ENCODE results near the gene FUS.

DNA sequence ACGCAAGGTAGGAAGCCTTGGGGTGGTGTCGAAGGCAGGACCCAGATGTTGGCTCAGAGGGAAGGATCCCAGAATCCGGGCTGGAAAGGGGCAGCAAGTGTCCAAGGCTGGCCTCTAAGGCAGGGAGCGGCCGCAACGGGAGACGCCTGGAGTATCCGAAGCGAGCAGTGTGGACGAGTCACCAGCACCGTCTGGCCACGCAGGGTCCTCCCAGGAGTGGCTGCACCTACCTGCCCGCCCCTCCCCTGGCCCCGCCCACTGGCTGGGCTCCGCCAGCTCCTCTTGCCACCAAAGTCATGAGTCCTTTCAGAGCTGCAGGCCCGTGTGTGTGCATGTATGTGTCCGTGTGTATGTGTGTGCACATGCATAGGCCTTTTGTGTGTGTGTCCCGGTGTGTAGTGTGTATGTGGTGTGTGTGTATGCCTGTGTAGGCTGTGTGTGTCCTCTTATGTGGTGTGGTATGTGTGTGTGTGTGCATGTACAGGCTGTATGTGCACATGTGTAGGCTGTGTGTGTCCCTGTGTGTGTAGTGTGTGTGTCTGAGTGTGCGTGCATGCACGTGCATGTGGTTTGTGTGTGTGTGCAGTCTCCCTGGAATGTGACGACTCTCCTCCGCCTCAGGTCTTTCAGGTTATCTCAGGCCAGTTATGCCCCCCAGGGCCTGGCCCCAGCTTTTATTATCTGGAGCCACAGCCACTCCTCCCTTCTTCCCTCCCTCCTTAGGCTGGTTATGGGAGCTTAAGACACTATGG is 44.2 kb upstream of the FUS start, which contains the start of gene PRSS8:
- TF ChIP-seq ZNF670 (tag by site-specific recombination; IDR thresholded peaks at IDR 0.05; ENCODE audit: low read depth) = no peak
- no peak for TF ChIP-seq ZBTB21 (tag by site-specific recombination; IDR thresholded peaks at IDR 0.05)
- TF ChIP-seq, protein P1, sequence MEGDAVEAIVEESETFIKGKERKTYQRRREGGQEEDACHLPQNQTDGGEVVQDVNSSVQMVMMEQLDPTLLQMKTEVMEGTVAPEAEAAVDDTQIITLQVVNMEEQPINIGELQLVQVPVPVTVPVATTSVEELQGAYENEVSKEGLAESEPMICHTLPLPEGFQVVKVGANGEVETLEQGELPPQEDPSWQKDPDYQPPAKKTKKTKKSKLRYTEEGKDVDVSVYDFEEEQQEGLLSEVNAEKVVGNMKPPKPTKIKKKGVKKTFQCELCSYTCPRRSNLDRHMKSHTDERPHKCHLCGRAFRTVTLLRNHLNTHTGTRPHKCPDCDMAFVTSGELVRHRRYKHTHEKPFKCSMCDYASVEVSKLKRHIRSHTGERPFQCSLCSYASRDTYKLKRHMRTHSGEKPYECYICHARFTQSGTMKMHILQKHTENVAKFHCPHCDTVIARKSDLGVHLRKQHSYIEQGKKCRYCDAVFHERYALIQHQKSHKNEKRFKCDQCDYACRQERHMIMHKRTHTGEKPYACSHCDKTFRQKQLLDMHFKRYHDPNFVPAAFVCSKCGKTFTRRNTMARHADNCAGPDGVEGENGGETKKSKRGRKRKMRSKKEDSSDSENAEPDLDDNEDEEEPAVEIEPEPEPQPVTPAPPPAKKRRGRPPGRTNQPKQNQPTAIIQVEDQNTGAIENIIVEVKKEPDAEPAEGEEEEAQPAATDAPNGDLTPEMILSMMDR (tag by site-specific recombination; IDR thresholded peaks at IDR 0.05) = no peak
- TF ChIP-seq, protein P2, sequence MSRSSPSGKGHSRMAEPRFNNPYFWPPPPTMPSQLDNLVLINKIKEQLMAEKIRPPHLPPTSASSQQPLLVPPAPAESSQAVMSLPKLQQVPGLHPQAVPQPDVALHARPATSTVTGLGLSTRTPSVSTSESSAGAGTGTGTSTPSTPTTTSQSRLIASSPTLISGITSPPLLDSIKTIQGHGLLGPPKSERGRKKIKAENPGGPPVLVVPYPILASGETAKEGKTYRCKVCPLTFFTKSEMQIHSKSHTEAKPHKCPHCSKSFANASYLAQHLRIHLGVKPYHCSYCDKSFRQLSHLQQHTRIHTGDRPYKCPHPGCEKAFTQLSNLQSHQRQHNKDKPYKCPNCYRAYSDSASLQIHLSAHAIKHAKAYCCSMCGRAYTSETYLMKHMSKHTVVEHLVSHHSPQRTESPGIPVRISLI (tag by site-specific recombination; IDR thresholded peaks at IDR 0.05) = no peak
- no peak for TF ChIP-seq ZNF792 (tag by site-specific recombination; IDR thresholded peaks at IDR 0.05)
- no peak for TF ChIP-seq MYNN (tag by site-specific recombination; IDR thresholded peaks at IDR 0.05; ENCODE audit: borderline replicate concordance)
- TF ChIP-seq ZNF140 (tag by site-specific recombination; IDR thresholded peaks at IDR 0.05) = no peak
- TF ChIP-seq, protein P3, sequence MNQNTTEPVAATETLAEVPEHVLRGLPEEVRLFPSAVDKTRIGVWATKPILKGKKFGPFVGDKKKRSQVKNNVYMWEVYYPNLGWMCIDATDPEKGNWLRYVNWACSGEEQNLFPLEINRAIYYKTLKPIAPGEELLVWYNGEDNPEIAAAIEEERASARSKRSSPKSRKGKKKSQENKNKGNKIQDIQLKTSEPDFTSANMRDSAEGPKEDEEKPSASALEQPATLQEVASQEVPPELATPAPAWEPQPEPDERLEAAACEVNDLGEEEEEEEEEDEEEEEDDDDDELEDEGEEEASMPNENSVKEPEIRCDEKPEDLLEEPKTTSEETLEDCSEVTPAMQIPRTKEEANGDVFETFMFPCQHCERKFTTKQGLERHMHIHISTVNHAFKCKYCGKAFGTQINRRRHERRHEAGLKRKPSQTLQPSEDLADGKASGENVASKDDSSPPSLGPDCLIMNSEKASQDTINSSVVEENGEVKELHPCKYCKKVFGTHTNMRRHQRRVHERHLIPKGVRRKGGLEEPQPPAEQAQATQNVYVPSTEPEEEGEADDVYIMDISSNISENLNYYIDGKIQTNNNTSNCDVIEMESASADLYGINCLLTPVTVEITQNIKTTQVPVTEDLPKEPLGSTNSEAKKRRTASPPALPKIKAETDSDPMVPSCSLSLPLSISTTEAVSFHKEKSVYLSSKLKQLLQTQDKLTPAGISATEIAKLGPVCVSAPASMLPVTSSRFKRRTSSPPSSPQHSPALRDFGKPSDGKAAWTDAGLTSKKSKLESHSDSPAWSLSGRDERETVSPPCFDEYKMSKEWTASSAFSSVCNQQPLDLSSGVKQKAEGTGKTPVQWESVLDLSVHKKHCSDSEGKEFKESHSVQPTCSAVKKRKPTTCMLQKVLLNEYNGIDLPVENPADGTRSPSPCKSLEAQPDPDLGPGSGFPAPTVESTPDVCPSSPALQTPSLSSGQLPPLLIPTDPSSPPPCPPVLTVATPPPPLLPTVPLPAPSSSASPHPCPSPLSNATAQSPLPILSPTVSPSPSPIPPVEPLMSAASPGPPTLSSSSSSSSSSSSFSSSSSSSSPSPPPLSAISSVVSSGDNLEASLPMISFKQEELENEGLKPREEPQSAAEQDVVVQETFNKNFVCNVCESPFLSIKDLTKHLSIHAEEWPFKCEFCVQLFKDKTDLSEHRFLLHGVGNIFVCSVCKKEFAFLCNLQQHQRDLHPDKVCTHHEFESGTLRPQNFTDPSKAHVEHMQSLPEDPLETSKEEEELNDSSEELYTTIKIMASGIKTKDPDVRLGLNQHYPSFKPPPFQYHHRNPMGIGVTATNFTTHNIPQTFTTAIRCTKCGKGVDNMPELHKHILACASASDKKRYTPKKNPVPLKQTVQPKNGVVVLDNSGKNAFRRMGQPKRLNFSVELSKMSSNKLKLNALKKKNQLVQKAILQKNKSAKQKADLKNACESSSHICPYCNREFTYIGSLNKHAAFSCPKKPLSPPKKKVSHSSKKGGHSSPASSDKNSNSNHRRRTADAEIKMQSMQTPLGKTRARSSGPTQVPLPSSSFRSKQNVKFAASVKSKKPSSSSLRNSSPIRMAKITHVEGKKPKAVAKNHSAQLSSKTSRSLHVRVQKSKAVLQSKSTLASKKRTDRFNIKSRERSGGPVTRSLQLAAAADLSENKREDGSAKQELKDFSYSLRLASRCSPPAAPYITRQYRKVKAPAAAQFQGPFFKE (tag by site-specific recombination; IDR thresholded peaks at IDR 0.05; ENCODE audit: borderline replicate concordance) = no peak
- TF ChIP-seq KLF8 (tag by site-specific recombination; IDR thresholded peaks at IDR 0.05) = no peak; the same call in 1 of the 2 replicates
- no peak for TF ChIP-seq ZNF274 (IDR thresholded peaks at IDR 0.05; ENCODE audit: low read length)
- TF ChIP-seq ZNF274 (tag by site-specific recombination; IDR thresholded peaks at IDR 0.05; ENCODE audit: borderline replicate concordance) = no peak
- no peak for TF ChIP-seq REPIN1 (tag by site-specific recombination; IDR thresholded peaks at IDR 0.05; ENCODE audit: low read depth)

Data from HEK293 (cell line).